ENCODE data around the gene TBP. TPM values are rescaled to one million over a fixed set of nuclear protein-coding genes. Genes with fewer than 3 reads are reported as not detected.

TBP gene
- total RNA-seq, 4 donors from 2014 or later: 7.5 to 17.7 (median 12.3) TPM

- in situ Hi-C loops (cut with MboI; ENCODE audit: low pct_ligation_motif_present in 1 of 4, low pct_unique_long_range_greater_than_20kb in 1 of 4, low sequenced_read_pairs in 3 of 4): no loop called here
- Histone ChIP-seq H3K27ac (no peak overlapping the region), H3K9me3 (no peaks in the 10 kb centered on the region), H3K36me3 (peaks cover 3 to 86% (median 46%) of the 10 kb centered on the region in 4 donors), H3K27me3 (no peaks in the 10 kb centered on the region), H3K4me1 (no peaks in the 10 kb centered on the region), H3K4me3 (no peak overlapping the region)
- no peak for DNase-seq
- intact Hi-C loops (cut with DNase I; ENCODE audit: low total_unique reads): no loop called here
- TF ChIP-seq POLR2A (IDR thresholded peaks at IDR 0.05): no peak
- no peak for TF ChIP-seq CTCF (IDR thresholded peaks at IDR 0.05)
- TF ChIP-seq EP300 (IDR thresholded peaks at IDR 0.05; ENCODE audit: low read depth): no peak
- no peak for TF ChIP-seq POLR2AphosphoS5 (IDR thresholded peaks at IDR 0.05)
- WGBS, 2 donors (ENCODE audit: low coverage in 1 of 2): 91 to 94% methylated on average over 10 of the region's 10 CpGs
These were observed 12.0 kb upstream of the TBP start for GRCh38 chr6:170542031-170542719.

GRCh38 chr6:170545405-170545804, 8.8 kb upstream of the TBP start:
- Histone ChIP-seq H3K4me3 (no peak overlapping the region), H3K27me3 (no peaks in the 10 kb centered on the region), H3K9me3 (no peaks in the 10 kb centered on the region), H3K27ac (no peak overlapping the region), H3K36me3 (peaks cover 3 to 76% (median 39%) of the 10 kb centered on the region in 4 donors), H3K4me1 (peaks cover 0 to 15% (median 7%) of the 10 kb centered on the region in 4 donors)
- no peak for DNase-seq
- intact Hi-C loops (cut with DNase I; ENCODE audit: low total_unique reads) (no loop called here), in situ Hi-C loops (cut with MboI; ENCODE audit: low pct_ligation_motif_present in 1 of 4, low pct_unique_long_range_greater_than_20kb in 1 of 4, low sequenced_read_pairs in 3 of 4) (no loop called here)
- WGBS, 2 donors (ENCODE audit: low coverage in 1 of 2): 40 to 74% methylated on average over 2 of the region's 2 CpGs
- TF ChIP-seq POLR2A (IDR thresholded peaks at IDR 0.05): no peak
- no peak for TF ChIP-seq CTCF (IDR thresholded peaks at IDR 0.05)

GRCh38 chr6:170552765-170553533, 1.2 kb upstream of the TBP start, which contains the start of gene PSMB1:
PSMB1 (minus strand) TSS chr6:170553307; CDS start chr6:170553242, 65 bp downstream.
- in situ Hi-C loops (cut with MboI; ENCODE audit: low pct_ligation_motif_present in 1 of 4, low pct_unique_long_range_greater_than_20kb in 1 of 4, low sequenced_read_pairs in 3 of 4): no loop called here

More at GRCh38 chr6:170552765-170553533, 1.2 kb upstream of the TBP start, which contains the start of gene PSMB1:
- Histone ChIP-seq H3K27me3 (no peaks in the 10 kb centered on the region), H3K27ac (peak within 1 kb of the TSS; percentile 91 to 95 (median 94)), H3K9me3 (no peaks in the 10 kb centered on the region), H3K4me1 (peaks cover 23 to 54% (median 37%) of the 10 kb centered on the region in 4 donors), H3K4me3 (peak within 1 kb of the TSS; percentile 59 to 82 (median 73)), H3K36me3 (peaks cover 0 to 10% (median 4%) of the 10 kb centered on the region in 4 donors)
- TF ChIP-seq POLR2A (IDR thresholded peaks at IDR 0.05): peak; percentile 90
- TF ChIP-seq CTCF (IDR thresholded peaks at IDR 0.05): no peak
- no peak for TF ChIP-seq EP300 (IDR thresholded peaks at IDR 0.05; ENCODE audit: low read depth)
- peak; percentile 93 to 98 (median 98) for TF ChIP-seq POLR2AphosphoS5 (IDR thresholded peaks at IDR 0.05)
- peak; percentile 94 for DNase-seq
- intact Hi-C loops (cut with DNase I; ENCODE audit: low total_unique reads): no loop called here
- WGBS, 2 donors (ENCODE audit: low coverage in 1 of 2): 0% methylated on average over 13 to 41 of the region's 41 CpGs

All from transverse colon (tissue), 4 donors.